Measurements from ENCODE around the gene CADPS2. TPM values are rescaled to one million over a fixed set of nuclear protein-coding genes. Genes with fewer than 3 reads are reported as not detected.

Gene CADPS2
- polyA plus RNA-seq, 1 donor (not counting 4 experiments of a cell fraction or from before 2014, with no cell fraction given), result 0.35 TPM

GRCh38 chr7:122709930-122710646, 176.2 kb downstream of the CADPS2 start:
- Histone ChIP-seq H3K4me1 (ENCODE audit: control insufficient read depth, extremely low read depth, insufficient read depth, low read length) (no peaks in the 10 kb centered on the region), H3K9me1 (ENCODE audit: control insufficient read depth, extremely low read depth, insufficient read depth, low read length) (no peaks in the 10 kb centered on the region), H3K79me2 (ENCODE audit: control insufficient read depth, insufficient read depth, low read length) (no peaks in the 10 kb centered on the region), H3K9me3 (ENCODE audit: control insufficient read depth, low read depth, low read length) (no peaks in the 10 kb centered on the region), H4K20me1 (ENCODE audit: control insufficient read depth, extremely low read depth, insufficient read depth, low read length) (no peaks in the 10 kb centered on the region), H3K4me3 (ENCODE audit: control insufficient read depth in 2 of 3, extremely low read depth in 1 of 3, insufficient read depth in 2 of 3, low read depth in 1 of 3, low read length in 3 of 3) (no peak overlapping the region), H3K27me3 (ENCODE audit: control insufficient read depth, extremely low read depth, insufficient read depth, low read length) (no peaks in the 10 kb centered on the region), H3K4me2 (ENCODE audit: control insufficient read depth, extremely low read depth, insufficient read depth, low read depth, low read length) (no peak overlapping the region), H3K36me3 (ENCODE audit: control insufficient read depth in 2 of 2, extremely low read depth in 1 of 2, insufficient read depth in 2 of 2, low read length in 2 of 2) (no peaks in the 10 kb centered on the region), H3K9ac (ENCODE audit: control insufficient read depth, extremely low read depth, insufficient read depth, low read length) (no peak overlapping the region), H3K27ac (ENCODE audit: control insufficient read depth, insufficient read depth, low read length) (no peak overlapping the region), H2AFZ (ENCODE audit: control insufficient read depth, low read length) (no peak overlapping the region)
- TF ChIP-seq CTCF (optimal IDR thresholded peaks at IDR 0.05 in 1 of 3, IDR thresholded peaks at IDR 0.05 in 1 of 3, conservative IDR thresholded peaks at IDR 0.05 in 1 of 3; ENCODE audit: extremely low read depth in 1 of 3, insufficient read depth in 2 of 3, low read length in 3 of 3) (no peak), EZH2 (IDR thresholded peaks at IDR 0.05; ENCODE audit: low read length) (no peak)
- dilution Hi-C loops (cut with MboI; ENCODE audit: extremely low pct_ligation_motif_present, low sequenced_read_pairs), result no loop called here
- FAIRE-seq, result no peak
- DNase-seq (ENCODE audit: low read depth, low spot score), result no peak

GRCh38 chr7:122706836-122707235, 179.4 kb downstream of the CADPS2 start:
- dilution Hi-C loops (cut with MboI; ENCODE audit: extremely low pct_ligation_motif_present, low sequenced_read_pairs), result no loop called here

More at GRCh38 chr7:122706836-122707235, 179.4 kb downstream of the CADPS2 start:
- TF ChIP-seq CTCF (optimal IDR thresholded peaks at IDR 0.05 in 1 of 3, IDR thresholded peaks at IDR 0.05 in 1 of 3, conservative IDR thresholded peaks at IDR 0.05 in 1 of 3; ENCODE audit: extremely low read depth in 1 of 3, insufficient read depth in 2 of 3, low read length in 3 of 3) (no peak), EZH2 (IDR thresholded peaks at IDR 0.05; ENCODE audit: low read length) (no peak)
- H3K79me2 ChIP-seq (ENCODE audit: control insufficient read depth, insufficient read depth, low read length), result no peaks in the 10 kb centered on the region
- no peaks in the 10 kb centered on the region for H3K4me1 ChIP-seq (ENCODE audit: control insufficient read depth, extremely low read depth, insufficient read depth, low read length)
- H3K27ac ChIP-seq (ENCODE audit: control insufficient read depth, insufficient read depth, low read length), result no peak overlapping the region
- no peak overlapping the region for H3K9ac ChIP-seq (ENCODE audit: control insufficient read depth, extremely low read depth, insufficient read depth, low read length)
- DNase-seq (ENCODE audit: low read depth, low spot score) (no peak), FAIRE-seq (no peak)
- no peaks in the 10 kb centered on the region for H4K20me1 ChIP-seq (ENCODE audit: control insufficient read depth, extremely low read depth, insufficient read depth, low read length)
- no peak overlapping the region for H3K4me3 ChIP-seq (ENCODE audit: control insufficient read depth in 2 of 3, extremely low read depth in 1 of 3, insufficient read depth in 2 of 3, low read depth in 1 of 3, low read length in 3 of 3)
- H2AFZ ChIP-seq (ENCODE audit: control insufficient read depth, low read length), result no peak overlapping the region
- no peaks in the 10 kb centered on the region for H3K36me3 ChIP-seq (ENCODE audit: control insufficient read depth in 2 of 2, extremely low read depth in 1 of 2, insufficient read depth in 2 of 2, low read length in 2 of 2)
- no peak overlapping the region for H3K4me2 ChIP-seq (ENCODE audit: control insufficient read depth, extremely low read depth, insufficient read depth, low read depth, low read length)
- H3K9me3 ChIP-seq (ENCODE audit: control insufficient read depth, low read depth, low read length), result no peaks in the 10 kb centered on the region
- no peaks in the 10 kb centered on the region for H3K27me3 ChIP-seq (ENCODE audit: control insufficient read depth, extremely low read depth, insufficient read depth, low read length)
- H3K9me1 ChIP-seq (ENCODE audit: control insufficient read depth, extremely low read depth, insufficient read depth, low read length), result no peaks in the 10 kb centered on the region

Measured in keratinocyte (primary cell).